ENCODE measurements around the gene HEMK1.

Gene HEMK1

GRCh38 chr3:50616770-50617095 is 47.4 kb downstream of the HEMK1 start:
- DNase-seq (ENCODE audit: low spot score): peak; percentile 94

- DNase-seq (ENCODE audit: low spot score): no peak
These were observed 47.9 kb downstream of the HEMK1 start, which contains the start of gene MAPKAPK3 for GRCh38 chr3:50617096-50617791. Gene MAPKAPK3 (plus strand): TSS chr3:50617151. CDS start chr3:50617566, 415 bp downstream.

GRCh38 chr3:50617911-50618481 is 48.7 kb downstream of the HEMK1 start:
- DNase-seq (ENCODE audit: low spot score): no peak

- DNase-seq (ENCODE audit: low spot score): no peak
These were observed 51.1 kb downstream of the HEMK1 start for GRCh38 chr3:50620420-50620819.

- no peak for DNase-seq (ENCODE audit: low spot score)
These were observed 51.5 kb downstream of the HEMK1 start for GRCh38 chr3:50620820-50621219.

- no peak for DNase-seq (ENCODE audit: low spot score)
These were observed 53.6 kb downstream of the HEMK1 start for GRCh38 chr3:50622881-50623280.

- no peak for DNase-seq (ENCODE audit: low spot score)
These were observed 54.6 kb downstream of the HEMK1 start for GRCh38 chr3:50623840-50624474.

GRCh38 chr3:50624634-50625033 is 55.3 kb downstream of the HEMK1 start:
- no peak for DNase-seq (ENCODE audit: low spot score)

GRCh38 chr3:50625231-50626182 is 56.2 kb downstream of the HEMK1 start:
- DNase-seq (ENCODE audit: low spot score): no peak

GRCh38 chr3:50626401-50626800 is 57.1 kb downstream of the HEMK1 start:
- no peak for DNase-seq (ENCODE audit: low spot score)

- no peak for DNase-seq (ENCODE audit: low spot score)
These were observed 58.2 kb downstream of the HEMK1 start for GRCh38 chr3:50627407-50628051.

- no peak for DNase-seq (ENCODE audit: low spot score)
These were observed 59.3 kb downstream of the HEMK1 start for GRCh38 chr3:50628601-50629000.

- no peak for DNase-seq (ENCODE audit: low spot score)
These were observed 61.1 kb downstream of the HEMK1 start for GRCh38 chr3:50630394-50630793.

GRCh38 chr3:50630877-50631276 is 61.6 kb downstream of the HEMK1 start:
- DNase-seq (ENCODE audit: low spot score): no peak

GRCh38 chr3:50632450-50632849 is 63.1 kb downstream of the HEMK1 start:
- no peak for DNase-seq (ENCODE audit: low spot score)

- DNase-seq (ENCODE audit: low spot score): no peak
These were observed 64.0 kb downstream of the HEMK1 start for GRCh38 chr3:50633230-50633790.

- DNase-seq (ENCODE audit: low spot score): no peak
These were observed 65.7 kb downstream of the HEMK1 start for GRCh38 chr3:50635066-50635465.

- DNase-seq (ENCODE audit: low spot score): no peak
These were observed 67.7 kb downstream of the HEMK1 start for GRCh38 chr3:50637011-50637410.

GRCh38 chr3:50637945-50638344 is 68.6 kb downstream of the HEMK1 start:
- DNase-seq (ENCODE audit: low spot score): no peak

GRCh38 chr3:50639055-50639494 is 69.8 kb downstream of the HEMK1 start:
- no peak for DNase-seq (ENCODE audit: low spot score)

GRCh38 chr3:50642382-50642781 is 73.1 kb downstream of the HEMK1 start:
- DNase-seq (ENCODE audit: low spot score): no peak

Data from left forelimb (tissue), 1 donor.